Panc1 (cell line): ENCODE measurements around the gene ZAR1.

Source experiments
- CTCF ChIP-seq: fragments of 450-650 bp; IDR thresholded peaks from 2 replicates; pipeline ENCODE4 v1.5.1; 2017; ENCODE audit warnings: mild to moderate bottlenecking
- POLR2AphosphoS5 ChIP-seq: IDR thresholded peaks from 2 replicates; pipeline ENCODE4 v1.6.1; 2012; ENCODE audit warnings: mild to moderate bottlenecking, low read depth, low read length, moderate library complexity
- SIN3A ChIP-seq: IDR thresholded peaks from 2 replicates; pipeline ENCODE4 v1.6.1; 2012; ENCODE audit warnings: low read depth, mild to moderate bottlenecking, low read length, moderate library complexity, borderline replicate concordance; ENCODE audit not compliant: insufficient read depth

GRCh38 chr4:48449151-48449550 is 40.9 kb upstream of the ZAR1 start:
- no peak for TF ChIP-seq CTCF
- TF ChIP-seq SIN3A = no peak
- TF ChIP-seq POLR2AphosphoS5 = no peak
